GM13976 (cell line): ENCODE data around the gene OAS3.

Experiments used
- DNase-seq: peaks from one replicate; pipeline ENCODE4 v3.0.0; 2012; ENCODE audit warnings: low spot score
- in situ Hi-C: fragments of 300-500 bp; cut with MboI; formaldehyde crosslinking; loops from one replicate; pipeline ENCODE4 v1.12.0; 2022; ENCODE audit warnings: low sequenced_read_pairs, mixed read lengths, inconsistent platforms; ENCODE audit not compliant: unreplicated experiment
- TF ChIP-seq, protein P1 (sequence below): IDR thresholded peaks from 2 replicates; pipeline ENCODE4 v1.5.1; 2012; ENCODE audit warnings: borderline replicate concordance, mild to moderate bottlenecking; ENCODE audit not compliant: insufficient read depth; ENCODE audit errors: extremely low read depth, missing control alignments, control extremely low read depth

The OAS3 gene

GRCh38 chr12:112932485-112933128, 5.7 kb upstream of the OAS3 start:
- DNase-seq: no peak
- TF ChIP-seq, protein P1, sequence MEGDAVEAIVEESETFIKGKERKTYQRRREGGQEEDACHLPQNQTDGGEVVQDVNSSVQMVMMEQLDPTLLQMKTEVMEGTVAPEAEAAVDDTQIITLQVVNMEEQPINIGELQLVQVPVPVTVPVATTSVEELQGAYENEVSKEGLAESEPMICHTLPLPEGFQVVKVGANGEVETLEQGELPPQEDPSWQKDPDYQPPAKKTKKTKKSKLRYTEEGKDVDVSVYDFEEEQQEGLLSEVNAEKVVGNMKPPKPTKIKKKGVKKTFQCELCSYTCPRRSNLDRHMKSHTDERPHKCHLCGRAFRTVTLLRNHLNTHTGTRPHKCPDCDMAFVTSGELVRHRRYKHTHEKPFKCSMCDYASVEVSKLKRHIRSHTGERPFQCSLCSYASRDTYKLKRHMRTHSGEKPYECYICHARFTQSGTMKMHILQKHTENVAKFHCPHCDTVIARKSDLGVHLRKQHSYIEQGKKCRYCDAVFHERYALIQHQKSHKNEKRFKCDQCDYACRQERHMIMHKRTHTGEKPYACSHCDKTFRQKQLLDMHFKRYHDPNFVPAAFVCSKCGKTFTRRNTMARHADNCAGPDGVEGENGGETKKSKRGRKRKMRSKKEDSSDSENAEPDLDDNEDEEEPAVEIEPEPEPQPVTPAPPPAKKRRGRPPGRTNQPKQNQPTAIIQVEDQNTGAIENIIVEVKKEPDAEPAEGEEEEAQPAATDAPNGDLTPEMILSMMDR: no peak
- in situ Hi-C loops: no loop called here

DNA sequence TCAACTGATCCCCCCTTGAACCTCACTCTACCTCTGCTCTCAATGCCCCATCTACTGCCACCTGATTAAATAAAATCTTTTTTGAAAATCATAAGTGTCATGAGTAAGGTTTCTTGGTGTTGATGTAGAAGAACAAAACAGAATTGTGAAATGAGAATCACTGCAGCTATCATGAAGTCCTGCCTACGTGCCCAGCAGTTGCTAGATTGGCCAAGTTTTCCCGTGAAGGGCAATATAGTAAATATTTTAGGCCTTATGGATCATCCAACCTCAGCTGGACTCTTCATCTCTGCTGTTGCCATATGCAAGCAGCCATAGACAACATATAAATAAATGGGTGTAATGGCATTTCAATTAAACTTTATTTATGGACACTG, 5.2 kb upstream of the OAS3 start:
- in situ Hi-C loops: no loop called here
- TF ChIP-seq, protein P1: no peak
- no peak for DNase-seq

DNA sequence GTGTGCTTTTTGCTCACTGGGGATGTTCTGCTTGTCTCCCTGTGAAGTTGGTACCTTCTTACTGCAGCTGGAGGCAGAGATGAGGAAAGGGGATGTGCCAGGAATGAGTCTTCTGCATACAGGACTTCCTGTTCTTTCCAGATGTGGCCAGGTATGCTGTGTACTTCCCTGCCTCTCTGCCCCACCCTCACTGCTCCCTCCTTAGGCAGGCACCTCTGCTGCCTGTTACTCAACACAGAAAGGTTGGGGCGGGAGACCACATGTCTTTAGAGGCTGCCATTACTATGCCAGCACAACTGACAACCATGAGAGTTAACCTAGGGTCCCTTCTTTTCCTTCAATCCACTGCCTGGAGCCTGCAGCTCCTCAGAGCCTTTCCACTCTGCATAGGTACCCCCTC, 2.0 kb upstream of the OAS3 start:
- in situ Hi-C loops: no loop called here
- DNase-seq: no peak
- TF ChIP-seq, protein P1: no peak

- TF ChIP-seq, protein P1: no peak
- in situ Hi-C loops: no loop called here
- no peak for DNase-seq
Measured at GRCh38 chr12:112936927-112937326, 1.3 kb upstream of the OAS3 start.

GRCh38 chr12:112938751-112939150, 477 bp downstream of the OAS3 start:
- DNase-seq: no peak
- in situ Hi-C loops: no loop called here
- TF ChIP-seq, protein P1: no peak

- TF ChIP-seq, protein P1: no peak
- DNase-seq: peak; percentile 66
- in situ Hi-C loops: no loop called here
Measured at GRCh38 chr12:112939761-112940381, 1.6 kb downstream of the OAS3 start.
